Small intestine (tissue), 7 donors: ENCODE measurements around the gene FPR1. TPM values are rescaled to one million over a fixed set of nuclear protein-coding genes. Genes with fewer than 3 reads are reported as not detected.
A peak's percentile ranks its signal among the peaks of the same experiment; 100 is the strongest.

ENCODE experiments used
- DNase-seq, 2 donors: peaks; one replicate each; pipeline versions ENCODE4 v3.0.0 to v3.0.0-alpha.2; 2013
- FAIRE-seq: peaks from 2 replicates; lab custom pipeline; 2012; peaks lifted over from hg19 to GRCh38; lab: Jason Lieb, UNC
- H3K27ac ChIP-seq, 3 donors: one replicate each; pipeline ENCODE4 v1.5.1; 2013; ENCODE audit warnings: low read length in 2 of 3, mild to moderate bottlenecking in 2 of 3, control low read depth in 1 of 3, inconsistent platforms in 1 of 3, low read depth in 1 of 3, moderate library complexity in 1 of 3
- H3K27me3 ChIP-seq, 3 donors: one replicate each; pipeline ENCODE4 v1.6.1; 2013; ENCODE audit warnings: low read length in 3 of 3, inconsistent platforms in 1 of 3; ENCODE audit not compliant: control insufficient read depth in 3 of 3, insufficient read depth in 3 of 3
- H3K36me3 ChIP-seq, 3 donors: one replicate each; pipeline ENCODE4 v1.6.1; 2013; ENCODE audit warnings: low read length in 3 of 3, inconsistent platforms in 1 of 3, low read depth in 1 of 3, mild to moderate bottlenecking in 1 of 3, moderate library complexity in 1 of 3; ENCODE audit not compliant: control insufficient read depth in 3 of 3, insufficient read depth in 2 of 3
- H3K4me1 ChIP-seq, 3 donors: one replicate each; pipeline ENCODE4 v1.6.1; 2013; ENCODE audit warnings: low read length in 2 of 3, inconsistent platforms in 1 of 3, low read depth in 1 of 3, mild to moderate bottlenecking in 1 of 3, moderate library complexity in 1 of 3; ENCODE audit not compliant: control insufficient read depth in 3 of 3, insufficient read depth in 2 of 3
- H3K4me3 ChIP-seq, 3 donors: one replicate each; pipeline ENCODE4 v1.5.1; 2013; ENCODE audit warnings: low read length in 3 of 3, control low read depth in 1 of 3, inconsistent platforms in 1 of 3, low read depth in 1 of 3, mild to moderate bottlenecking in 1 of 3, moderate library complexity in 1 of 3
- H3K9me3 ChIP-seq, 2 donors: one replicate each; pipeline ENCODE4 v1.6.1; 2013; ENCODE audit warnings: low read depth in 1 of 2, low read length in 1 of 2; ENCODE audit not compliant: control insufficient read depth in 2 of 2, insufficient read depth in 1 of 2
- WGBS, 3 donors: extraction: QIAGEN DNeasy Blood & Tissue Kit; methylation state at CpG; one replicate each; pipeline ENCODE4 v1.1.7; 2013; 5-methylcytosine and 5-hydroxymethylcytosine counted together
- polyA plus RNA-seq, 4 donors: library from polyadenylated mRNA; stranded (reverse) in 3 of 4; unstranded in 1 of 4; fragments of 200-250 nt in 3 of 4; fragments of 120-200 nt in 1 of 4; gene quantifications; one replicate each; pipeline versions ENCODE4 v1.2.1 to v1.2.3, GENCODE V29; 2013
- donor health status: healthy with polysubstance abuse.
- donor health status: control.
- donor health status: control.
- donor health status: Bipolar disorder and iron deficiency.
- donor health status: healthy.

Gene FPR1
- polyA plus RNA-seq, 4 donors, result 0.40 to 8.1 (median 1.9) TPM

DNA sequence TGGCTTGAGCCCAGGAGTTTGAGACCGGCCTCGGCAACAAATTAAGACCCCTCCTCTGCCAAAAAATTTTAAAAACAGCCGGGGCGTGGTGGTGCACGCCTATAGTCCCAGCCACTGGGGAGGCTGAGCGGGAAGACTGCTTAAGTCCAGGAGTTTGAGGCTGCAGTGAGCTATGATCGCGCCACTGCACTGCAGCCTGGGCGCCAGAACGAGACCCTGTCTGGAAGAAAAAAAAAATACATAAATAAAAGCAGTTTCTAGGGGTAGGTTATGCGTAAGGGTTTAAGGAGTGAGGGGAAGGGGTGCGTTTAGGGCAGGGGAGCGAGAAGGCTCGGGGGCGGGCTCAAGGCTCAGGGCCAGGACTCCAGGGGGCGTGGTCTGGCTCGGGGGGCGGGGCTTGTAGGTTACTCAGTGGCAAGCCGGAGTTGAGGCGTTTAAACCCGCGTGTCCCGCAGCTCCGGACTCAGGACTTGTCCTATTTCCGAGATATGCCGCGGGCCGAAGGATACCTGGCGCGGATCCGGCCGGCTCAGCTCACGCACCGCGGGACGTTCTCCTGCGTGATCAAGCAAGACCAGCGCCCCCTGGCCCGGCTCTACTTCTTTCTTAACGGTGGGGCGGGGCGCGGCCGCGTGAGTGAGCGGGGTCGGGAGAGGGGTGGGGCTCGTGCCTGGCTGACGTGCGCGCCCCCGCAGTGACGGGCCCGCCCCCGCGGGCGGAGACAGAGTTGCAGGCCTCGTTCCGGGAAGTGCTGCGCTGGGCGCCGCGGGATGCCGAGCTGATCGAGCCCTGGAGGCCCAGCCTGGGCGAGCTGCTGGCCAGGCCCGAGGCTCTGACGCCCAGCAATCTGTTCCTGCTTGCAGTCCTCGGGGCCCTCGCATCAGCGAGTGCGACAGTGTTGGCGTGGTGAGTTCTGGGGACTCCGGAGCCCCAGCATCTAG is 47.8 kb downstream of the FPR1 start:
- DNase-seq (peak; percentile 90 to 98), FAIRE-seq (no peak)
- Histone ChIP-seq H3K27ac (peak overlapping the region; percentile 50 to 97 (median 96)), H3K36me3 (peaks cover 0 to 34% (median 0%) of the 10 kb centered on the region in 3 donors), H3K9me3 (peaks cover 0 to 2% of the 10 kb centered on the region in 2 donors), H3K4me3 (peak overlapping the region; percentile 76 to 87 (median 85)), H3K27me3 (no peaks in the 10 kb centered on the region), H3K4me1 (peaks cover 0 to 27% (median 11%) of the 10 kb centered on the region in 3 donors)
- WGBS, 3 donors, result 1 to 2% (median 1%) methylated on average over 68 to 74 of the region's 74 CpGs

DNA sequence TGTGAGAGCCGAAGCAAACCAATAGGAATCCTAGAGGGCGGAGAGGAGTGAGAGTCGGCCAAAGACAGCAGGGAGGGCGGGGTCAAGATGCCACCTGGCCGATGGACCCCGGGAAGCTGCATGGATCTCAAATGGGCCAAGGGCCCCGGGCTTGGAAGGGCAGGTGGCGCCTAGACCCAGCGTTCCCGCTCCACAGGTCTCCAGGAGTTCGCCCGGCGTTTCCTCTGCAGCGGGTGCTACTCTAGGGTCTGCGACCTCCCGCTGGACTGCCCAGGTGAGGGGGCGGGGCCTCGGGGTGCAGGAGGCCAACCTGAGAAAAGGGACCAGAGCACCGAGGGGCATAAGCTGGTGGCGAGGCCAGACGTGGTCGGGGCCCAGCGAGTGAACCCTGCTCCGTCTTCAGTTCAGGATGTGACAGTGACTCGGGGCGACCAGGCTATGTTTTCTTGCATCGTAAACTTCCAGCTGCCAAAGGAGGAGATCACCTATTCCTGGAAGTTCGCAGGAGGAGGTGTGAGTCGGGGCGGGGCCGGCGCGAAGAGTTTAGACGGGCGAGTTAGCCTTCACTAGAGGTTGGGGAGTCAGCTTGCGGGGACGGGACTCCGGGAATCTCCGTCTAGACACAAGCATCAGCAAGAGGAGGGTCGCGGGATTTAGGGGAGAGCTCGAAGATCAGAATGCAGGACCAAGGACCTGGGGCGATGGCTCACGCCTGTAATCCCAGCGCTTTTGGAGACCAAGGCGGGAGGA is 48.7 kb downstream of the FPR1 start:
- FAIRE-seq, result no peak
- peaks cover 0 to 27% (median 11%) of the 10 kb centered on the region in 3 donors for H3K4me1 ChIP-seq
- H3K27me3 ChIP-seq, result no peaks in the 10 kb centered on the region
- H3K4me3 ChIP-seq, result peak overlapping the region in 2 of 3 donors; percentile 85 to 87
- H3K36me3 ChIP-seq, result peaks cover 0 to 41% (median 0%) of the 10 kb centered on the region in 3 donors
- peak; percentile 19 to 74 for DNase-seq
- 10 to 26% (median 15%) methylated on average over 46 of the region's 46 CpGs for WGBS, 3 donors
- peak overlapping the region in 2 of 3 donors; percentile 96 to 97 for H3K27ac ChIP-seq
- peaks cover 0 to 2% of the 10 kb centered on the region in 2 donors for H3K9me3 ChIP-seq

DNA sequence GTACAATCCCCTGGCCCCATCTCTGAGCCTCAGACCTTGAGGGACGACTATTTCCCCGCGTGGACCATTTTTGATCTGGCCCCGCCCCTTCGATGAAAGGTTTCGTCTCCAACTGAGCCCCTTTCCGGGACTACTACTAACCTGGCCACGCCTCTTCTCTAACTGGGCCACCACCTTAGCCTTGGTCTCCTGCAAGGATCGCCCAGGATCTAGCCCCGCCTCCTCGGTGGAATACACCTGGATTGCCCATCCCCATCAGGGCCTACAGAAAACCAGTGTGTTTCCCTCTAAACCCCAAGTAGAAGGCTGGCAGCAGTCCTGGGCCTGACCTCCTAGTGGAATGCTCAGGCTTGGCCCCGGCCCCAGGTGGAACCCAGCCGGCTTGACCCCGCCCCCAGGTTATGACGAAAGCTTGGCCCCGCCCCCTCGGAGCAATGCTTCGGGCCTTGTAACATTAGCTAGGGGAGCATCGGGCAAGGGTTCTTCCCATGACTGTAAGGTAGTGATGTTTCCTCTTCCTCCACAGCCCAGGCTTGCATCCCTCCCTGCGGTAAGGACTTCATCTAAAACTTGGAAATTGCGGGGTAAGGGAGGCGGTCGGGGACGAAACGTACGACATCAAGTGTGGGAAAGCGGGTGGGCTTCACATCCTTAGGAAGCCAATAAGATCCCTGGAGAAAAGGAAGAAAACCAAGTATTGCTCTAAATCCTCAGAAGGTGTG is 49.4 kb downstream of the FPR1 start:
- Histone ChIP-seq H3K4me1 (peaks cover 0 to 27% (median 11%) of the 10 kb centered on the region in 3 donors), H3K27me3 (no peaks in the 10 kb centered on the region), H3K4me3 (peak overlapping the region in 1 of 3 donors; percentile 87), H3K36me3 (peaks cover 0 to 42% (median 0%) of the 10 kb centered on the region in 3 donors), H3K27ac (peak overlapping the region in 2 of 3 donors; percentile 14 to 97), H3K9me3 (peaks cover 0 to 2% of the 10 kb centered on the region in 2 donors)
- DNase-seq (peak; percentile 25 to 91), FAIRE-seq (no peak)
- WGBS, 3 donors, result 13 to 30% (median 29%) methylated on average over 27 of the region's 27 CpGs

DNA sequence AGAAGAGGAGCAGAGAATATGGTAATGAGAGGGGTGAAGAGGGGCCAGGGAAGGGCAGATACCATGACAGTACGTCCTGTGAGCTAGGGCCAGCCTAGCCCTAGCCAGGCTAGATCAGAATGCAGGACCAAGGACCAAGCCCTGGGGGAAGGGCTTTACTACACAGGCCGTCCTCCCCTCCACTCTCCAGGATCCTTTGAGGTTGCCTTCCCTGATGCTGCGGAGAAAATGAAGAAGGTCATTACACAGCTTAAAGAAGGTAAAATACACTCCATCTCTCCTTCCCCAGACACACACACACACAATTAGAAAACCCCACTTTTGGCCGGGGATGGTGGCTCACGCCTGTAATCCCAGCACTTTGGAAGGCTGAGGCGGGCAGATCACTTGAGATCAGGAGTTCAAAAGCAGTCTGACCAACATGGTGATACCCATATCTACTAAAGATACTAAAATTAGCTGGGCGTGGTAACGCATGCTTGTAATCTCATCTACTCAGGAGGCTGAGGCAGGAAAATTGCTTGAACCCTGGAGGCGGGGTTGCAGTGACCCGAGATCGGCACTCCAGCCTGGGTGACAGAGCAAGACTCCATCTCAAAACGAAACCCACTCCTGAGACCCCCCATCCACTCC is 50.1 kb downstream of the FPR1 start:
- peaks cover 0 to 47% (median 0%) of the 10 kb centered on the region in 3 donors for H3K36me3 ChIP-seq
- H3K4me3 ChIP-seq, result peak overlapping the region in 1 of 3 donors; percentile 13
- no peaks in the 10 kb centered on the region for H3K27me3 ChIP-seq
- DNase-seq, result no peak
- H3K27ac ChIP-seq, result peak overlapping the region in 1 of 3 donors; percentile 97
- FAIRE-seq, result no peak
- 28 to 70% (median 53%) methylated on average over 12 of the region's 12 CpGs for WGBS, 3 donors
- peaks cover 0 to 27% (median 11%) of the 10 kb centered on the region in 3 donors for H3K4me1 ChIP-seq
- peaks cover 0 to 2% of the 10 kb centered on the region in 2 donors for H3K9me3 ChIP-seq

DNA sequence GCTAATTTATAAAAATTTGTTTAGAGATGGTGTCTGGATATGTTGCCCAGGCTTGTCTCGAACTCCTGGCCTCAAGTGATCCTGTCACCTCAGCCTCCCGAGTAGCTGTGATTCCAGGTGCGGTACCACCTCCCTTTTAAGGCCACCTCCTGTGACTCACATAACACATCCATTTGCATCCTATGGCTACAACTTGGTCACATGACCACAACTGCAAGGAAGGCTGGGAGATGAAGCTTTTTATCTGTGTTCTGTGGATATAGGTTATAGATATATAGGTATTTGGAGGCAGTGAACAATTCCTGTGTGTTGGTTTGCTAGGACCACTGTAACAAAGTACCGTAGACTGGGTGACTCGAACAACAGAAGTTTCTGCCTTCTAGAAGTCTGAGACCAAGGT is 52.5 kb downstream of the FPR1 start:
- 92 to 95% (median 92%) methylated on average over 5 of the region's 5 CpGs for WGBS, 3 donors
- H3K4me1 ChIP-seq, result peaks cover 0 to 23% (median 4%) of the 10 kb centered on the region in 3 donors
- no peak overlapping the region for H3K27ac ChIP-seq
- FAIRE-seq, result no peak
- no peak overlapping the region for H3K4me3 ChIP-seq
- H3K9me3 ChIP-seq, result peaks cover 0 to 2% of the 10 kb centered on the region in 2 donors
- H3K27me3 ChIP-seq, result no peaks in the 10 kb centered on the region
- H3K36me3 ChIP-seq, result peaks cover 0 to 57% (median 0%) of the 10 kb centered on the region in 3 donors
- no peak for DNase-seq

DNA sequence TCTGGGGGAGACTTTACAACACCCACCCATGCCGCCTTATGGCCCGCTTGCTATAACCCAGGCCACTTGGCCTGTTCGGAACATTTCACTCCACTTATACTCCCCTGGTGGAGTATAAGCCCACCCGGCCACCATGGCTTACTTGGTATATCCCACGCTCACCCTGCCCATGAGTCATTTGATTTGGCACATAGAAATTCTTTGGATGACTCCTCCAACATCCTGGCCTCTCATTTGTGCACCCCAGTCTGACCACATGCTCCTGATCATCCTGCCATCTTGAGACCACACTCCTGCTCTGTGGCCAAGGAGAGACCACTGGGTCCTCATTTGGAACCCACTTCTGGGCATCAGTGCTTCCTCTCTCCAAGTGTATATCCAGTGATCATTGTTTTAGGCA is 53.4 kb downstream of the FPR1 start:
- Histone ChIP-seq H3K4me1 (peaks cover 0 to 19% (median 4%) of the 10 kb centered on the region in 3 donors), H3K27ac (no peak overlapping the region), H3K9me3 (peaks cover 0 to 2% of the 10 kb centered on the region in 2 donors), H3K27me3 (no peaks in the 10 kb centered on the region), H3K36me3 (peaks cover 0 to 66% (median 0%) of the 10 kb centered on the region in 3 donors), H3K4me3 (no peak overlapping the region)
- FAIRE-seq (no peak), DNase-seq (no peak)
- 84 to 100% (median 88%) methylated on average over 5 of the region's 5 CpGs for WGBS, 3 donors

DNA sequence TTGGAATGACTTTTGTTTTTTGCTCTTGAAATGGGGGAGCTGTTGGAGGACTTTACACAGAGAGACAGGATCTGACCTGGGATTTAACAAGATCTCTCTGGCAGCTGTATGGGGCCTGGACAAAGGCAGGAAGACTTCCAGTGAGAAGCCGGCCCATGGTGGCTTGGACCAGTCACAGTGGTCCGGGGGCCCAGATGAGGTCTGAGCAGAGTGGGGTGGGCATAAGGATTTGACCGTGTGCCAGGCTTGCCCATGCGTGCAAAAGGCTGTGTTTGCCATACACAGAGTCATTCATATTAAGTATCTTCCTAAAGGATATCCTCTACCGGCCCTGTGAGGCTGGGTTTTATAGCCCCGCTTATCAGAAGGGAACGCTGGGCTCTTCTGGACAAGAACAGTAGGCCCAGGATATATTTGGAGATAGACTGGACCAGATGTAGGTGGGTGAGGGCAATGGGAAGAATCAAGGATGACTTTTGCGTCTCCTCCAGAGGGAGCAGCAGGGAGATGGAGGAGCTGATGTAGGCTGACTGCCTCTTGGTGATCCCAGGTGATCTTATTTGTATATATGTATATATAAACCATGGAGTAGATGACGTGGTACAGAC is 54.4 kb downstream of the FPR1 start:
- FAIRE-seq (no peak), DNase-seq (no peak)
- 73 to 82% (median 81%) methylated on average over 9 of the region's 9 CpGs for WGBS, 3 donors
- Histone ChIP-seq H3K27ac (no peak overlapping the region), H3K4me1 (peaks cover 0 to 10% (median 0%) of the 10 kb centered on the region in 3 donors), H3K36me3 (peaks cover 0 to 75% (median 0%) of the 10 kb centered on the region in 3 donors), H3K27me3 (no peaks in the 10 kb centered on the region), H3K9me3 (no peaks in the 10 kb centered on the region), H3K4me3 (no peak overlapping the region)
